HepG2 (cell line): ENCODE measurements around the gene CHP1. TPM values are rescaled to one million over a fixed set of nuclear protein-coding genes. Genes with fewer than 3 reads are reported as not detected.
A peak's percentile ranks its signal among the peaks of the same experiment; 100 is the strongest.

Source experiments
- ATF3 ChIP-seq: sonication (generic); formaldehyde crosslinking; IDR thresholded peaks from 2 replicates; pipeline ENCODE4 v1.4.0; 2020; ENCODE audit warnings: missing genetic modification reagents
- GLMP ChIP-seq: sonication (generic); formaldehyde crosslinking; IDR thresholded peaks from 2 replicates; pipeline ENCODE4 v1.9.0; 2021; ENCODE audit warnings: missing genetic modification reagents, mild to moderate bottlenecking, borderline replicate concordance
- NR2F2 ChIP-seq: IDR thresholded peaks from 2 replicates; pipeline ENCODE4 v1.6.1; 2012; ENCODE audit warnings: low read depth, inconsistent platforms, borderline replicate concordance
- REL ChIP-seq: sonication (generic); formaldehyde crosslinking; conservative IDR thresholded peaks from 2 replicates; pipeline ENCODE4 v1.8.0; 2022; ENCODE audit warnings: mild to moderate bottlenecking, missing genetic modification reagents, moderate library complexity
- ZBTB14 ChIP-seq: sonication (generic); formaldehyde crosslinking; IDR thresholded peaks from 2 replicates; pipeline ENCODE4 v1.4.0; 2020; ENCODE audit warnings: missing genetic modification reagents
- ZNF646 ChIP-seq: sonication (generic); formaldehyde crosslinking; IDR thresholded peaks from 2 replicates; pipeline ENCODE4 v1.9.0; 2021; ENCODE audit warnings: mild to moderate bottlenecking, missing genetic modification reagents
- ZSCAN21 ChIP-seq: sonication (generic); formaldehyde crosslinking; IDR thresholded peaks from 2 replicates; pipeline ENCODE4 v1.8.0; 2022; ENCODE audit warnings: mild to moderate bottlenecking, missing genetic modification reagents, moderate library complexity, borderline replicate concordance
- polyA plus RNA-seq, 8 experiments: library from polyadenylated mRNA; depleted of rRNA in 3 of 8; stranded (reverse) in 7 of 8; unstranded in 1 of 8; fragments of >200 nt; fragmentation: Illumina TruSeq in 4 of 8; extraction: Trizol in 4 of 8; gene quantifications; 2 replicates each; pipeline versions ENCODE4 v1.2.1 to v1.2.3, GENCODE V29; 2011 to 2016; ENCODE audit warnings: low read depth in 4 of 8, missing spikeins in 1 of 8, mixed read lengths in 1 of 8; ENCODE audit not compliant: insufficient read depth in 1 of 8
- total RNA-seq, 5 experiments: library from RNA; depleted of rRNA; stranded (reverse); fragments of >200 nt; fragmentation: Illumina TruSeq; extraction: Trizol; gene quantifications; 2 replicates each; pipeline ENCODE4 v1.2.3, GENCODE V29; 2016; ENCODE audit warnings: low read depth in 1 of 5
- TF ChIP-seq, protein P1 (sequence below): sonication (generic); formaldehyde crosslinking; IDR thresholded peaks from 2 replicates; pipeline ENCODE4 v1.4.0; 2020; ENCODE audit warnings: mild to moderate bottlenecking, missing genetic modification reagents, borderline replicate concordance
- TF ChIP-seq, protein P2 (sequence below): sonication (generic); formaldehyde crosslinking; IDR thresholded peaks from 2 replicates; pipeline ENCODE4 v1.5.0; 2020; ENCODE audit warnings: mild to moderate bottlenecking, missing genetic modification reagents, borderline replicate concordance

Gene CHP1
- total and polyA plus RNA-seq, 2 of the 13 experiments (the other 11 are each of a cell fraction or from before 2014, with no cell fraction given) = 49.6 to 76.4 TPM

- peak; percentile 55 for TF ChIP-seq ZSCAN21
- no peak for TF ChIP-seq NR2F2
- TF ChIP-seq, protein P1, sequence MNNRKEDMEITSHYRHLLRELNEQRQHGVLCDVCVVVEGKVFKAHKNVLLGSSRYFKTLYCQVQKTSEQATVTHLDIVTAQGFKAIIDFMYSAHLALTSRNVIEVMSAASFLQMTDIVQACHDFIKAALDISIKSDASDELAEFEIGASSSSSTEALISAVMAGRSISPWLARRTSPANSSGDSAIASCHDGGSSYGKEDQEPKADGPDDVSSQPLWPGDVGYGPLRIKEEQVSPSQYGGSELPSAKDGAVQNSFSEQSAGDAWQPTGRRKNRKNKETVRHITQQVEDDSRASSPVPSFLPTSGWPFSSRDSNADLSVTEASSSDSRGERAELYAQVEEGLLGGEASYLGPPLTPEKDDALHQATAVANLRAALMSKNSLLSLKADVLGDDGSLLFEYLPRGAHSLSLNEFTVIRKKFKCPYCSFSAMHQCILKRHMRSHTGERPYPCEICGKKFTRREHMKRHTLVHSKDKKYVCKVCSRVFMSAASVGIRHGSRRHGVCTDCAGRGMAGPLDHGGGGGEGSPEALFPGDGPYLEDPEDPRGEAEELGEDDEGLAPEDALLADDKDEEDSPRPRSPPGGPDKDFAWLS (CRISPR knock-in tag) = no peak
- TF ChIP-seq GLMP (CRISPR knock-in tag) = no peak
- TF ChIP-seq, protein P2, sequence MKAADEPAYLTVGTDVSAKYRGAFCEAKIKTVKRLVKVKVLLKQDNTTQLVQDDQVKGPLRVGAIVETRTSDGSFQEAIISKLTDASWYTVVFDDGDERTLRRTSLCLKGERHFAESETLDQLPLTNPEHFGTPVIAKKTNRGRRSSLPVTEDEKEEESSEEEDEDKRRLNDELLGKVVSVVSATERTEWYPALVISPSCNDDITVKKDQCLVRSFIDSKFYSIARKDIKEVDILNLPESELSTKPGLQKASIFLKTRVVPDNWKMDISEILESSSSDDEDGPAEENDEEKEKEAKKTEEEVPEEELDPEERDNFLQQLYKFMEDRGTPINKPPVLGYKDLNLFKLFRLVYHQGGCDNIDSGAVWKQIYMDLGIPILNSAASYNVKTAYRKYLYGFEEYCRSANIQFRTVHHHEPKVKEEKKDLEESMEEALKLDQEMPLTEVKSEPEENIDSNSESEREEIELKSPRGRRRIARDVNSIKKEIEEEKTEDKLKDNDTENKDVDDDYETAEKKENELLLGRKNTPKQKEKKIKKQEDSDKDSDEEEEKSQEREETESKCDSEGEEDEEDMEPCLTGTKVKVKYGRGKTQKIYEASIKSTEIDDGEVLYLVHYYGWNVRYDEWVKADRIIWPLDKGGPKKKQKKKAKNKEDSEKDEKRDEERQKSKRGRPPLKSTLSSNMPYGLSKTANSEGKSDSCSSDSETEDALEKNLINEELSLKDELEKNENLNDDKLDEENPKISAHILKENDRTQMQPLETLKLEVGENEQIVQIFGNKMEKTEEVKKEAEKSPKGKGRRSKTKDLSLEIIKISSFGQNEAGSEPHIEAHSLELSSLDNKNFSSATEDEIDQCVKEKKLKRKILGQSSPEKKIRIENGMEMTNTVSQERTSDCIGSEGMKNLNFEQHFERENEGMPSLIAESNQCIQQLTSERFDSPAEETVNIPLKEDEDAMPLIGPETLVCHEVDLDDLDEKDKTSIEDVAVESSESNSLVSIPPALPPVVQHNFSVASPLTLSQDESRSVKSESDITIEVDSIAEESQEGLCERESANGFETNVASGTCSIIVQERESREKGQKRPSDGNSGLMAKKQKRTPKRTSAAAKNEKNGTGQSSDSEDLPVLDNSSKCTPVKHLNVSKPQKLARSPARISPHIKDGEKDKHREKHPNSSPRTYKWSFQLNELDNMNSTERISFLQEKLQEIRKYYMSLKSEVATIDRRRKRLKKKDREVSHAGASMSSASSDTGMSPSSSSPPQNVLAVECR (CRISPR knock-in tag) = peak; percentile 89
- TF ChIP-seq REL (CRISPR knock-in tag) = no peak
- TF ChIP-seq ZNF646 (CRISPR knock-in tag) = no peak
- TF ChIP-seq ZBTB14 (CRISPR knock-in tag) = peak; percentile 3; the same call in 1 of the 2 replicates
- TF ChIP-seq ATF3 (CRISPR knock-in tag) = peak; percentile 23; the same call in 1 of the 2 replicates
Observed at GRCh38 chr15:41283653-41284426, 52.8 kb downstream of the CHP1 start (continued).
